ENCODE results near the gene MDGA2. TPM values are rescaled to one million over a fixed set of nuclear protein-coding genes. Genes with fewer than 3 reads are reported as not detected.

The MDGA2 gene
- total RNA-seq, 1 donor from 2014 or later = 0.19 TPM

- Mint-ChIP-seq H3K27ac (no peak overlapping the region), H3K9me3 (ENCODE audit: low read depth) (no peaks in the 10 kb centered on the region), H3K4me3 (ENCODE audit: low read depth) (no peak overlapping the region), H3K27me3 (peaks cover 5% of the 10 kb centered on the region), H3K36me3 (ENCODE audit: insufficient read depth) (no peaks in the 10 kb centered on the region), H3K4me1 (ENCODE audit: low read depth) (peaks cover 3% of the 10 kb centered on the region)
- DNase-seq (ENCODE audit: low spot score, unreplicated experiment) = no peak
- TF ChIP-seq CTCF (IDR thresholded peaks at IDR 0.05; ENCODE audit: unreplicated experiment) = no peak
Measured at GRCh38 chr14:47447076-47447475, 228.3 kb downstream of the MDGA2 start.

- peak; percentile 51 for TF ChIP-seq CTCF (IDR thresholded peaks at IDR 0.05; ENCODE audit: unreplicated experiment)
- peaks cover 9% of the 10 kb centered on the region for H3K27me3 Mint-ChIP-seq
- no peaks in the 10 kb centered on the region for H3K36me3 Mint-ChIP-seq (ENCODE audit: insufficient read depth)
- no peak overlapping the region for H3K27ac Mint-ChIP-seq
- peaks cover 19% of the 10 kb centered on the region for H3K4me1 Mint-ChIP-seq (ENCODE audit: low read depth)
- no peak overlapping the region for H3K4me3 Mint-ChIP-seq (ENCODE audit: low read depth)
- peak; percentile 10 for DNase-seq (ENCODE audit: low spot score, unreplicated experiment)
- no peaks in the 10 kb centered on the region for H3K9me3 Mint-ChIP-seq (ENCODE audit: low read depth)
Measured at GRCh38 chr14:47442211-47442610, 233.2 kb downstream of the MDGA2 start.

GRCh38 chr14:47439953-47440352 is 235.5 kb downstream of the MDGA2 start:
- Mint-ChIP-seq H3K9me3 (ENCODE audit: low read depth) (no peaks in the 10 kb centered on the region), H3K4me1 (ENCODE audit: low read depth) (peaks cover 23% of the 10 kb centered on the region), H3K4me3 (ENCODE audit: low read depth) (no peak overlapping the region), H3K27ac (no peak overlapping the region), H3K27me3 (peaks cover 11% of the 10 kb centered on the region), H3K36me3 (ENCODE audit: insufficient read depth) (no peaks in the 10 kb centered on the region)
- no peak for DNase-seq (ENCODE audit: low spot score, unreplicated experiment)
- TF ChIP-seq CTCF (IDR thresholded peaks at IDR 0.05; ENCODE audit: unreplicated experiment) = no peak

- no peaks in the 10 kb centered on the region for H3K36me3 Mint-ChIP-seq (ENCODE audit: insufficient read depth)
- no peaks in the 10 kb centered on the region for H3K9me3 Mint-ChIP-seq (ENCODE audit: low read depth)
- no peak overlapping the region for H3K4me3 Mint-ChIP-seq (ENCODE audit: low read depth)
- TF ChIP-seq CTCF (IDR thresholded peaks at IDR 0.05; ENCODE audit: unreplicated experiment) = no peak
- H3K4me1 Mint-ChIP-seq (ENCODE audit: low read depth) = peaks cover 23% of the 10 kb centered on the region
- H3K27ac Mint-ChIP-seq = no peak overlapping the region
- no peak for DNase-seq (ENCODE audit: low spot score, unreplicated experiment)
- peaks cover 9% of the 10 kb centered on the region for H3K27me3 Mint-ChIP-seq
Measured at GRCh38 chr14:47438650-47439140, 236.7 kb downstream of the MDGA2 start.

- Mint-ChIP-seq H3K27ac (no peak overlapping the region), H3K4me3 (ENCODE audit: low read depth) (no peak overlapping the region), H3K27me3 (peaks cover 9% of the 10 kb centered on the region), H3K4me1 (ENCODE audit: low read depth) (peaks cover 10% of the 10 kb centered on the region), H3K36me3 (ENCODE audit: insufficient read depth) (no peaks in the 10 kb centered on the region), H3K9me3 (ENCODE audit: low read depth) (no peaks in the 10 kb centered on the region)
- DNase-seq (ENCODE audit: low spot score, unreplicated experiment) = no peak
- no peak for TF ChIP-seq CTCF (IDR thresholded peaks at IDR 0.05; ENCODE audit: unreplicated experiment)
Measured at GRCh38 chr14:47435331-47435965, 240.0 kb downstream of the MDGA2 start.

All from progenitor cell of endocrine pancreas (in vitro differentiated cells).